IMR-90 (cell line): ENCODE measurements around the gene TTC21B.

Experiments
- NFE2L2 ChIP-seq: fragments of 150-350 bp; IDR thresholded peaks from 2 replicates; pipeline ENCODE4 v1.6.1; 2016; ENCODE audit warnings: low read depth, mild to moderate bottlenecking, low read length
- SMC3 ChIP-seq: fragments of 150-350 bp; IDR thresholded peaks from 2 replicates; pipeline ENCODE4 v1.6.1; 2016; ENCODE audit warnings: low read depth, mild to moderate bottlenecking, antibody characterized with exemption, low read length, moderate library complexity
- TF ChIP-seq, protein P1 (sequence below): conservative IDR thresholded peaks from 2 replicates; pipeline ENCODE4 v1.5.1; 2012; ENCODE audit warnings: mild to moderate bottlenecking, low read depth, low read length, improper control_type of control experiment
- TF ChIP-seq, protein P2 (sequence below): fragments of 150-350 bp; IDR thresholded peaks from 2 replicates; pipeline ENCODE4 v1.6.1; 2016; ENCODE audit warnings: low read depth, mild to moderate bottlenecking, low read length, moderate library complexity, borderline replicate concordance
- TF ChIP-seq, protein P3 (sequence below): fragments of 150-350 bp; IDR thresholded peaks from 2 replicates; pipeline ENCODE4 v1.6.1; 2017; ENCODE audit warnings: mild to moderate bottlenecking, antibody characterized with exemption, low read length, low read depth

DNA sequence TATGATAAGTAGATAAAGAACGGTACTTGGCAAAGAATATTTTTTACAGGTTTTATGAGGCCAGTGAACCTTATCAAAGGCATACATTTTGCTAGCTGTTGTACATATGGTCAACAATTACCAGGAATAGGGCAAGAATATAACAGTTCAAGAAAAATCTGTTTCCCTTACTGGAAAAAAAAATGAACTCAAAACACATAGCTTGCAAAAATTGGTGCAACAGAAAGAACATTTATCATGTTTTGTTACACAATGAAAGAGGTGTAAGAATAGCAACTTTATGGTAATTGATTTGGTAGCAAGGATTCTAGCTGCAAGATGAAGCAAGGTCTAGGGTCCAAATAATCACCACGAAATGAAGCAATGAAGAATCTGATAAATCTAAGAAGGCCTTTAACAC, 41.6 kb downstream of the TTC21B start:
- TF ChIP-seq, protein P1, sequence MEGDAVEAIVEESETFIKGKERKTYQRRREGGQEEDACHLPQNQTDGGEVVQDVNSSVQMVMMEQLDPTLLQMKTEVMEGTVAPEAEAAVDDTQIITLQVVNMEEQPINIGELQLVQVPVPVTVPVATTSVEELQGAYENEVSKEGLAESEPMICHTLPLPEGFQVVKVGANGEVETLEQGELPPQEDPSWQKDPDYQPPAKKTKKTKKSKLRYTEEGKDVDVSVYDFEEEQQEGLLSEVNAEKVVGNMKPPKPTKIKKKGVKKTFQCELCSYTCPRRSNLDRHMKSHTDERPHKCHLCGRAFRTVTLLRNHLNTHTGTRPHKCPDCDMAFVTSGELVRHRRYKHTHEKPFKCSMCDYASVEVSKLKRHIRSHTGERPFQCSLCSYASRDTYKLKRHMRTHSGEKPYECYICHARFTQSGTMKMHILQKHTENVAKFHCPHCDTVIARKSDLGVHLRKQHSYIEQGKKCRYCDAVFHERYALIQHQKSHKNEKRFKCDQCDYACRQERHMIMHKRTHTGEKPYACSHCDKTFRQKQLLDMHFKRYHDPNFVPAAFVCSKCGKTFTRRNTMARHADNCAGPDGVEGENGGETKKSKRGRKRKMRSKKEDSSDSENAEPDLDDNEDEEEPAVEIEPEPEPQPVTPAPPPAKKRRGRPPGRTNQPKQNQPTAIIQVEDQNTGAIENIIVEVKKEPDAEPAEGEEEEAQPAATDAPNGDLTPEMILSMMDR: no peak
- TF ChIP-seq, protein P2, sequence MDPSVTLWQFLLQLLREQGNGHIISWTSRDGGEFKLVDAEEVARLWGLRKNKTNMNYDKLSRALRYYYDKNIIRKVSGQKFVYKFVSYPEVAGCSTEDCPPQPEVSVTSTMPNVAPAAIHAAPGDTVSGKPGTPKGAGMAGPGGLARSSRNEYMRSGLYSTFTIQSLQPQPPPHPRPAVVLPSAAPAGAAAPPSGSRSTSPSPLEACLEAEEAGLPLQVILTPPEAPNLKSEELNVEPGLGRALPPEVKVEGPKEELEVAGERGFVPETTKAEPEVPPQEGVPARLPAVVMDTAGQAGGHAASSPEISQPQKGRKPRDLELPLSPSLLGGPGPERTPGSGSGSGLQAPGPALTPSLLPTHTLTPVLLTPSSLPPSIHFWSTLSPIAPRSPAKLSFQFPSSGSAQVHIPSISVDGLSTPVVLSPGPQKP: no peak
- no peak for TF ChIP-seq SMC3
- no peak for TF ChIP-seq NFE2L2
- TF ChIP-seq, protein P3, sequence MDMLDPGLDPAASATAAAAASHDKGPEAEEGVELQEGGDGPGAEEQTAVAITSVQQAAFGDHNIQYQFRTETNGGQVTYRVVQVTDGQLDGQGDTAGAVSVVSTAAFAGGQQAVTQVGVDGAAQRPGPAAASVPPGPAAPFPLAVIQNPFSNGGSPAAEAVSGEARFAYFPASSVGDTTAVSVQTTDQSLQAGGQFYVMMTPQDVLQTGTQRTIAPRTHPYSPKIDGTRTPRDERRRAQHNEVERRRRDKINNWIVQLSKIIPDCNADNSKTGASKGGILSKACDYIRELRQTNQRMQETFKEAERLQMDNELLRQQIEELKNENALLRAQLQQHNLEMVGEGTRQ: no peak
